GM18502 (cell line): ENCODE measurements around the gene TRAF3.
A peak's percentile ranks its signal among the peaks of the same experiment; 100 is the strongest.

Source experiments
- ATAC-seq: cut with Tn5 transposase; IDR thresholded peaks from one replicate; pipeline ENCODE4 v1.9.1; 2021; ENCODE audit warnings: mild to moderate bottlenecking; ENCODE audit not compliant: unreplicated experiment, poor library complexity

Gene TRAF3

DNA sequence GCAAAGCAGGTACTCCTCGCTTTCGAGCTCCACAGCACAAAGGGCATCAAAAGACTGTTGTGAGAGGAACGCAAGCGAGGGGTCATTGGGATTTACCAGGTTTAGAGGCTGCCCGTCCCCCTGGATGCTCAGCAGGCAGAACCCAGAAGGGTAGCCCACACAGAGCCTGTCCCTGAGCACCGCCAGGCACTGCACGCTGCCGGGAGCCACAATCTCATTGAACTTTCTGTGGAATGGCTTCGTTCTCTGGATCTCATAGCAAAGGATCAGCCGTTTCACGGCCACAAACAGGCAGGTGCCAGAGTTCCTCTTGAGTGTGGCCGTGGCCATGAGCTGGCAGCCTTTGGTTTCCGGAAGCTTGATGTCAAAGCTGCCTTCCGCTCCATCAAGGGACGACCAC, 166.7 kb downstream of the TRAF3 start:
- no peak for ATAC-seq

DNA sequence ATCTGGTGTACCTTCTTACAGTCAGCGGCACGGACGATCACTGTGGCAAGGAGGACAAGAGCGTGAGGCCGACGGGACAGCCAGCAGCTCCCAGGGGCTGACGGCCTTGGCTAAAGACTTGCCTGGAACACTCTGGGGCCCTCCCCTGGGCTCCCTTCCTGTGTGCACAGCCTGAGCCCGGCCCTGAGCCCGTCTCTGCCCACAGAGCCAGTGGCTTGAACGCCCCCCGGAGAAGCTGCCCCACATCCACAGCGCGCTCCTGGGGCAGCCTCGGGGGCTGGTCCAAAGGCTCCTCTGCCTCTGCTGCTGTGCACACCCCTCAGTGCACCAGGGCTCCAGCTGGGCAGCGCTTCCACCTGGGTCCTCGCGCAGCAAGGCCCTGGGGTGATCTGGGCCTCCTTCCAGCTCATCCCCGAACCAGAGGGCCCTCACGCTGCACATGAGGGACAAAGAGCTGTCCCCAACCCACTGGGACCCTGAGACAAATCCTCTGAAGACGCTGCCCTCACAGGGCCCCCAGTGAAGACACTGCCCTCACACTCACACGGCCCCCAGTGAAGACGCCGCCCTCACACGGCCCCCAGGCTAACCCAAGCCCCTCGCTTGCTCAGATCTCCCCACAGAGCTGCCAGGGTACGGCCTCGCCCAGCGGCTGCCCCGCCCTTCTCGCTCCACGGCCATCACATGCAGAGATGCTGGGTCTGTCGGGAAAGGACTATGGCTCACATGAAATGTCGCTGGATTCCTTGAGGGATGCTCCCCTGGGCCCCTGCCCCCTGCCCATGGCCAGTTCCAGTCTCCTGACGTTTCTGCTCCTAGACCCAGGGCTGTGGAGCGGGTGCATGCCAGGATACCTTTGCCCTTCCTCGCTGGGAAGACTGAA, 167.4 kb downstream of the TRAF3 start:
- ATAC-seq: no peak

- no peak for ATAC-seq
Observed at GRCh38 chr14:102945346-102946130, 168.3 kb downstream of the TRAF3 start.

DNA sequence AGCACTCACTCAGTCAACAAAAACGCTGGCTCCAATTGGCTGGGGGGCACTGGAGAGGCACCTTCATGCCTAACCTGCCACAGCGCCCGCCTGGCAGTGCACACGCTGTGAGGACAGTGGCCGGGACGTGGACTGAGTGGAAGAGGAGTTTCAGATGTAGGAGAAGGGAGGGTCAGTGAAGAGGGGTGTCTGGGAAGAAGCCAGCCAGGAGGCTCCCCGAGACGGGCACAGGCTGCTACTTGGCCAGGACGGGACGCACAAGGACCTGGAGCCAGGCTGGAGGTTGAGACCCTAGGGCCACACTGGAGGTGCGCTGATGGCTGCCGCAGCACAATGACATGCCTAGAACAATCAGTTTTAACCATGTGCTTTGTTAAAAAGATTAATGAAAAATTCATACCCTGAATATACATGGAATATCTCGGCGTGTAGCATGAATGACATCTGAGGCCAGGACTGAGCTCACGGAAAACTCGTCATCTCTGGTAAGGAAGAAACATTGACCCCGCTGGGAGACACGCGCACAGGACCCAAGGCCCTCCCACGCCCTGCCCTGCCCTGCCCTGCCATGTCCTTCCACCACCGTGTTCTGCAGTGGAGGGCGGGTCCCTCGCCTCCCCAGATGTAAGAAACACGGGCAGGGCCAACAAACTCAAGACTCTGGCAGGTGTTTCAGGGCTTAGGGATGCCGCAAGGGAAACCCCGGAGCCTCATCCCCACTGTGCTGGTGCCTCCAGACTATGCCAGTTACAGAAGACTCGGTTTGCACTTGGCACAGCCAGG, 170.3 kb downstream of the TRAF3 start:
- no peak for ATAC-seq

DNA sequence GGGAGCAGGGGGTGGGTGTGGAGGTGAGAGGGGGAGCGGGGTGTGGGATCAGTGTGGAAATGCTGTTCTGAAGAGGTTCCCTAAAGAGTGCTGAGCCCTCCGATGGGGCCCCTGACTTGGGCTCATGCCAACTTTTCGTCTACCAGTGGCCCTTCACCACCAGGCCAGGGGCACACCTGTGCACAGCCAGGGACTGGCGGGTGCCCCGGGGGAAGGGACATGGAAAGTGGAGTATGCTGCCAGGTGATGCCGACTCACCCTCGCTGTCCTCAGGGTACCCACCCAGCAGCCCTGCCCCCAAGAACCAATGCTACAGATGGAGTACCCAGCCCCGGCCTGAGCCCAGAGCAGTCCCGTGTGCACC, 171.4 kb downstream of the TRAF3 start:
- ATAC-seq: peak; percentile 12

- peak; percentile 50 for ATAC-seq
Observed at GRCh38 chr14:102949062-102949800, 172.0 kb downstream of the TRAF3 start.

- ATAC-seq: no peak
Observed at GRCh38 chr14:102949801-102950451, 172.7 kb downstream of the TRAF3 start.

GRCh38 chr14:102951034-102951433, 173.8 kb downstream of the TRAF3 start:
- no peak for ATAC-seq

- no peak for ATAC-seq
Observed at GRCh38 chr14:102951799-102952198, 174.6 kb downstream of the TRAF3 start.

DNA sequence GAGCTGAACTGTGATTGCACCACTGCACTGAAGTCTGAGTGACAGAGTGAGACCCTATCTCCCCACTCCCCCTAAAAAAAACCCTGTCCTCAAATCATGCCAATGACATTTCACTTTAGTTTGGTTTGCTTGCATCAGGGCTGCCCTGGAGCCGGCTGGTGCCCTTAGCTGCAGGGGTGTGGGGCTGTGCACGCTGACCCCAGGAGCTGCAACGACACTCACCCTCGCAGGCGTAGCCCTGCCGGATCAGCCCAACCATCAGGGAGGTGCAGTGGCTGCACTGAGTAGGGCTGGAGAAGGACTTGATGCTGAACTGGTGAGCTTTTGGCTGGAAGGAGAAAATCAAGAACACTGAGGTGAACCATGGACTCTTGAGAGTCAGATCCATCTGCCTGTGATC, 175.0 kb downstream of the TRAF3 start:
- no peak for ATAC-seq

- no peak for ATAC-seq
Observed at GRCh38 chr14:102953100-102953499, 175.9 kb downstream of the TRAF3 start.

DNA sequence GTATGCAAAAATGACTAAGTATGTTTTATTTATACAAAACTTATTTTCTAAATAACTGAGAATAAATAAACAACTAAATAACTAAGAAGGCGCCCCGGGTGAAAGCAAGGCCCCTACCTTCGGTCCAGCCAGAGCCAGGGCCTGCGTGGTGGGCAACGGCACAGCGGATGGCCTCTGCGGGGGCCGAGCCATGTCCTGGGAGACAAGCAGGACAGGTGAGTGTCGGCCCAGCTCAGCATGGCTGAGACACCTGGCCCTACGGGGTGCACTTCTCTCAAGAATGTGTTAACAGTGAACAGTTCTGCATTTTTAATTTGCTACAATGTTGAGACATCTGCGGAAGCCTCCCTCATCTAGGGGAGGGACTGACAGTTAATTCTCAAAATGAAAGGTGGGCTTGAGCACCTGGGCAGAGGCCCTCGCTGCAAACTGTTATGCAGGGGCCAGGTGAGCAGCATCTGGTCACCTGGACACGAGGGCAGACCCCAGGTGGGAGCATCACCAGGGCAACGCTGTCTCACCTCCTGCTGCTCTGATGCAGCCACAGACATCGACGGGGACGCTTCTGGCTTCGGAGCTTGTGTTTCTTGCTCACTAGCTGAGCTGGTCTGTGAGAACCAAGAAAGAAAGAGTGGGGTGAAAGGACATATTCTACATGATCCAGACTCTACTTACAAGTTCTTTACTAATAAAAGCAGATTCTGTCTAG, 177.0 kb downstream of the TRAF3 start:
- no peak for ATAC-seq

DNA sequence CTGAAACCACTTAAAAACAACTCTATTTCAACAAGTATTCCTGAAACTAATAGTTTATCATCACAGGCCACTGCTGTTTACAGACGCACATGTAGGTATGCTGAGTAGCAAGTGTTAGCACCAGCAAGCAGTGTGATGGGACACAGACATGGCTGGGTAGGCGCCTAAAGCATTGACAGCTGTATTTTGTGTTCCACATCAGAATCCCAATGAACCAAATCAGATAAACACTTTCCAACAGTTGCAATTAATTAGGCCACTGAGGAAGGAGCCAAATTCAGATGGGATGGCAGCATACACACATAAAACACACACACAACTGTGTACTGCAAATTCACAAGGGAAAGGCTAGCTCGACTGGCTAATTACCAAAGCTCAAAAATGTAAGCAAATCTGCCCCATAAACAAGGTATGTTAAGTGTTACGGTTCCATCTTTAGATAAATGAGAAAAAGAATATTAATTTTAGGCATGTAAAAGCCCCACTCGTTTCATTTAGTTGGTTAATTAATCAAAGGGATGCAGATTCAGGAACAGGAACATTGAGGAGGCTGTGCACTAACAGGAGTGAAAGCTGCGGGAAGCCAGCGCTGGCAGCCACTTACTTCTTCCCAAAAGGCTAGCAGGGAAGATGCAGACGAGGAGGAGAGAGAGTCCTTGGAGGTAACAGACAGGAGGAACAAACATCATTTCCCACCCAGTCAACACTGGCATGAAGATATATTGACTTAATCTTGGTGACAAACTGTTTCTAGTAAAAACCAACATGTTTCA, 178.6 kb downstream of the TRAF3 start:
- no peak for ATAC-seq

DNA sequence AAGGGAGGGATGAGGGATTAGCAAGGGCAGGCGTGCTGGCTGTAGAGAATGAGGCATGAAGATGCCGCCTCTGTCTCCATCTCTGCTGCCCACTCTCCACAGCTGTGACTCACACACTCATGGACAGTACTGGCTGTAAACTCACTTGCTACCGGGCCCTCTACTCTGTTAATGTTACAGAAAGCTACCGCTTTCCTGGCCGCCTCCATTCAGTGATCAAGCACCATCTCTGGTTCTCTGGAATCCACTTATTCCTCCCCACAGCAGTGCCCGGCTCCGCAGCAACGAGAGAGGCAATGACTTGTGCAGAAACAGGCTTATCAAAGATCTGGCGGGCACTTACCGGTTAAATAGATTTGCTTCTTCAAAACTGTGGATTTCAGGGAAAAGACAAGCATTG, 180.0 kb downstream of the TRAF3 start:
- ATAC-seq: no peak

GRCh38 chr14:102958461-102958860, 181.2 kb downstream of the TRAF3 start:
- ATAC-seq: no peak
